ENCODE data around the gene BRD4. TPM values are rescaled to one million over a fixed set of nuclear protein-coding genes. Genes with fewer than 3 reads are reported as not detected.

Gene BRD4
- total and polyA plus RNA-seq, 2 of the 13 experiments (the other 11 are each of a cell fraction or from before 2014, with no cell fraction given), result 10.5 to 11.4 TPM

DNA sequence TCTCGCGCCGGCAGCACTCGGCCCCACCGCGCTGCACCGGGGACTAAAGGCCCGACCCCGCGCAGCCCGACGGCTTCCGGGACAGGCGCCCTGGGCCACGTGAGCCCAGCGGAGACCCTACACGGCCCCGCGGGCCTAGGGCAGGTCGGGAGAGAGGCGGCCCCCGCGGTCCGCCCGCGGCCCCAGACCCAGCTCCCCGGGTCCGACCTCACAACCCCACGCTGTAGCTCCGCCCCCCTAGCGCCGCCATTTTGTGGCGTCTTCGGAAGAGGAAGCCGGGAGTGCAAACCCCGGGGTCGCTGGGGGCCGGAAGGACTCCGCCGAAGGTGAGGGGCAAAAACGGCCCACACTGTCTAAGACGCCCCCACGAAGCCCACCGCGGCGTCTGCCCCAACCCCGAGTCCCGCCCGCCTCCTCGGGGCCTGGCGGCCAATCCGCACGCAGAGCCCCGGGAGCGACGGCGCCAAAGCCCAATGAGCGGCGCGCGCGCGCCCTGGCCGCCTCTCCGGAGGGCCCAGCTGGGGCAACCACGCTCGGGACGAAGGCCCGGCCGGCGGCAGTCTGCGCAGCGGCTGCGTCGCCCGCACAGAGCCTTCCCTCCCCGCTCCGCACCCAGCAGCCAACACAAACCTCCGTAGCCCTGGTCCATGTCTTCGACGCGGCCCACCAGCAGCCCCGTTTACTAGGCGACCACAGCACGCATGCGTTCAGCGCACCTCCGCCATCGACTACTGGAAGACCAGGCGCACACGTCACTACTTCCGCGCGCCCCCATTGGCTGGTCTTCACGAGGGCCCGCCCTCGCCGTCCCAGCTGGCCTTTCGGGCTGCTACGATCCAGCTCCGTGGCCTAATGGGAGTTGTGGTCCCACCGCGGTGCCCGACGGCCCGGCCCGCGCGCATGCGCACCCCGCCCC lies 47.0 kb upstream of the BRD4 start, which contains the start of gene AKAP8 (continued):
- TF ChIP-seq, protein P1, sequence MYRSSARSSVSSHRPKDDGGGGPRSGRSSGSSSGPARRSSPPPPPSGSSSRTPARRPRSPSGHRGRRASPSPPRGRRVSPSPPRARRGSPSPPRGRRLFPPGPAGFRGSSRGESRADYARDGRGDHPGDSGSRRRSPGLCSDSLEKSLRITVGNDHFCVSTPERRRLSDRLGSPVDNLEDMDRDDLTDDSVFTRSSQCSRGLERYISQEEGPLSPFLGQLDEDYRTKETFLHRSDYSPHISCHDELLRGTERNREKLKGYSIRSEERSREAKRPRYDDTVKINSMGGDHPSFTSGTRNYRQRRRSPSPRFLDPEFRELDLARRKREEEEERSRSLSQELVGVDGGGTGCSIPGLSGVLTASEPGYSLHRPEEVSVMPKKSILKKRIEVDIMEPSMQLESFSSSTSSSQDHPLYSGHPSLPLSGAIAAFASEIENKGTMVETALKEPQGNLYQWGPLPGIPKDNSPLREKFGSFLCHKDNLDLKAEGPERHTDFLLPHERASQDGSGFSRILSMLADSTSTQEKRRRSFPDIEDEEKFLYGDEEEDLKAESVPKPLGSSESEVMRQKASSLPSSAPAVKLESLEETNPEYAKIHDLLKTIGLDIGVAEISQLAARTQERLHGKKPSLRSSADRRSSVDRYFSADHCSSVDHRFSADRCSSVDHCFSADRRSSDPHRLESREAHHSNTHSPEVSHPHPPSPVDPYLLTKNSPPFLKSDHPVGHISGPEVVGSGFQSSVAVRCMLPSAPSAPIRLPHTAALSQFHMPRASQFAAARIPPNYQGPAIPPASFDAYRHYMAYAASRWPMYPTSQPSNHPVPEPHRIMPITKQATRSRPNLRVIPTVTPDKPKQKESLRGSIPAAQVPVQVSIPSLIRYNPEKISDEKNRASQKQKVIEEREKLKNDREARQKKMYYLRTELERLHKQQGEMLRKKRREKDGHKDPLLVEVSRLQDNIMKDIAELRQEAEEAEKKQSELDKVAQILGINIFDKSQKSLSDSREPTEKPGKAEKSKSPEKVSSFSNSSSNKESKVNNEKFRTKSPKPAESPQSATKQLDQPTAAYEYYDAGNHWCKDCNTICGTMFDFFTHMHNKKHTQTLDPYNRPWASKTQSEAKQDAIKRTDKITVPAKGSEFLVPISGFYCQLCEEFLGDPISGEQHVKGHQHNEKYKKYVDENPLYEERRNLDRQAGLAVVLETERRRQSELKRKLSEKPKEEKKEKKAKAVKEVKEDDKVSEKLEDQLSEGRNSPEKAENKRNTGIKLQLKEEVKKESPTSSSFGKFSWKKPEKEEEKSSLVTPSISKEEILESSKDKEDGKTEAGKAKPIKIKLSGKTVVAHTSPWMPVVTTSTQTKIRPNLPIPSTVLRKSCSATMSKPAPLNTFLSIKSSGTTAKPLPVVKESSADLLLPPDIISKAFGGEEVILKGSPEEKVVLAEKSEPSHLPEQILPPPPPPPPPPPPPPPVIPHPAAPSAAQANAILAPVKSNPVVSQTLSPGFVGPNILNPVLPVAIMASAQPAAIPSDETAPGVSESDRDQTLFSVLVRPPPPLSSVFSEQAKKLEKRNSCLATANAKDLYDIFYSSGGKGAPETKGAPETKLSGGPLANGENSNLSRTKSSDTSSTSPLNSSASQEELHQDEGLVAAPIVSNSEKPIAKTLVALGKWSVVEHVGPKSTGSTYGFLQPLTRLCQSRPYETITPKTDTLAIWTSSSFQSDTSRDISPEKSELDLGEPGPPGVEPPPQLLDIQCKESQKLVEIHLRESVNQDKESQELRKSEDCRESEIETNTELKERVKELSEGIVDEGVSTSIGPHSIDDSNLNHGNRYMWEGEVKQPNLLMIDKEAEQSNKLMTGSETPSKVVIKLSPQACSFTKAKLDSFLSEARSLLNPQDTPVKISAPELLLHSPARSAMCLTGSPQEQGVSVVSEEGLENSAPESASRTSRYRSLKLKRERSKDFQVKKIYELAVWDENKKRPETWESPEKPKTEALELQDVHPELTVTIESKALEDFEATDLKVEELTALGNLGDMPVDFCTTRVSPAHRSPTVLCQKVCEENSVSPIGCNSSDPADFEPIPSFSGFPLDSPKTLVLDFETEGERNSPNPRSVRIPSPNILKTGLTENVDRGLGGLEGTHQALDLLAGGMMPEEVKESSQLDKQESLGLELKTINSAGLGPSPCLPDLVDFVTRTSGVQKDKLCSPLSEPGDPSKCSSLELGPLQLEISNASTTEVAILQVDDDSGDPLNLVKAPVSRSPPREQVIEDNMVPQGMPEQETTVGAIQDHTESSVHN (CRISPR knock-in tag; IDR thresholded peaks at IDR 0.05), result peak; percentile 100
- TF ChIP-seq, protein P2, sequence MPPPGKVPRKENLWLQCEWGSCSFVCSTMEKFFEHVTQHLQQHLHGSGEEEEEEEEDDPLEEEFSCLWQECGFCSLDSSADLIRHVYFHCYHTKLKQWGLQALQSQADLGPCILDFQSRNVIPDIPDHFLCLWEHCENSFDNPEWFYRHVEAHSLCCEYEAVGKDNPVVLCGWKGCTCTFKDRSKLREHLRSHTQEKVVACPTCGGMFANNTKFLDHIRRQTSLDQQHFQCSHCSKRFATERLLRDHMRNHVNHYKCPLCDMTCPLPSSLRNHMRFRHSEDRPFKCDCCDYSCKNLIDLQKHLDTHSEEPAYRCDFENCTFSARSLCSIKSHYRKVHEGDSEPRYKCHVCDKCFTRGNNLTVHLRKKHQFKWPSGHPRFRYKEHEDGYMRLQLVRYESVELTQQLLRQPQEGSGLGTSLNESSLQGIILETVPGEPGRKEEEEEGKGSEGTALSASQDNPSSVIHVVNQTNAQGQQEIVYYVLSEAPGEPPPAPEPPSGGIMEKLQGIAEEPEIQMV (CRISPR knock-in tag; IDR thresholded peaks at IDR 0.05; ENCODE audit: low read depth), result no peak; the same call in 1 of the 2 replicates
- TF ChIP-seq NR1H2 (CRISPR knock-in tag; IDR thresholded peaks at IDR 0.05; ENCODE audit: borderline replicate concordance, low read depth) (no peak; the same call in 1 of the 2 replicates), ZEB1 (IDR thresholded peaks at IDR 0.05; ENCODE audit: insufficient replicate concordance, low read depth) (no peak), ZNF317 (CRISPR knock-in tag; IDR thresholded peaks at IDR 0.05) (no peak), HDAC2 (CRISPR knock-in tag; IDR thresholded peaks at IDR 0.05) (no peak), ZMYM3 (CRISPR knock-in tag; IDR thresholded peaks at IDR 0.05) (no peak), ELF4 (CRISPR knock-in tag; IDR thresholded peaks at IDR 0.05; ENCODE audit: borderline replicate concordance) (no peak; the same call in 1 of the 2 replicates), POLR2AphosphoS2 (IDR thresholded peaks at IDR 0.05; ENCODE audit: low read depth, low read length) (peak; percentile 96), ZNF792 (CRISPR knock-in tag; IDR thresholded peaks at IDR 0.05) (peak; percentile 19; the same call in 1 of the 2 replicates), SSRP1 (CRISPR knock-in tag; IDR thresholded peaks at IDR 0.05) (no peak; the same call in 1 of the 2 replicates), CREM (IDR thresholded peaks at IDR 0.05) (peak; percentile 92), CREM (CRISPR knock-in tag; IDR thresholded peaks at IDR 0.05) (peak; percentile 39; the same call in 1 of the 2 replicates), FOXO4 (CRISPR knock-in tag; conservative IDR thresholded peaks at IDR 0.05) (no peak), ZNF562 (CRISPR knock-in tag; IDR thresholded peaks at IDR 0.05; ENCODE audit: borderline replicate concordance) (no peak), ZNF33B (CRISPR knock-in tag; IDR thresholded peaks at IDR 0.05) (0 out of 2 replicates have a peak, but pooled peaks have one; percentile 31)
- TF ChIP-seq, protein P3, sequence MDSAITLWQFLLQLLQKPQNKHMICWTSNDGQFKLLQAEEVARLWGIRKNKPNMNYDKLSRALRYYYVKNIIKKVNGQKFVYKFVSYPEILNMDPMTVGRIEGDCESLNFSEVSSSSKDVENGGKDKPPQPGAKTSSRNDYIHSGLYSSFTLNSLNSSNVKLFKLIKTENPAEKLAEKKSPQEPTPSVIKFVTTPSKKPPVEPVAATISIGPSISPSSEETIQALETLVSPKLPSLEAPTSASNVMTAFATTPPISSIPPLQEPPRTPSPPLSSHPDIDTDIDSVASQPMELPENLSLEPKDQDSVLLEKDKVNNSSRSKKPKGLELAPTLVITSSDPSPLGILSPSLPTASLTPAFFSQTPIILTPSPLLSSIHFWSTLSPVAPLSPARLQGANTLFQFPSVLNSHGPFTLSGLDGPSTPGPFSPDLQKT (CRISPR knock-in tag; IDR thresholded peaks at IDR 0.05; ENCODE audit: borderline replicate concordance), result no peak
